Neural crest cell (in vitro differentiated cells): ENCODE data around the gene KSR2. TPM values are rescaled to one million over a fixed set of nuclear protein-coding genes. Genes with fewer than 3 reads are reported as not detected.
"Not testable (repeated sequence)": the region's sequence is repeated elsewhere in the genome, so short reads cannot be mapped to it uniquely, and the experiment has no call there.

Source experiments
- DNase-seq: peaks from one replicate; pipeline ENCODE4 v3.0.0; 2021; ENCODE audit warnings: low read depth, mixed read lengths, low spot score
- H3K27ac Mint-ChIP-seq: one replicate; pipeline ENCODE4 v1.8.0; 2021; ENCODE audit warnings: mild to moderate bottlenecking, mixed read lengths; ENCODE audit not compliant: unreplicated experiment
- H3K27me3 Mint-ChIP-seq: 2 replicates; pipeline ENCODE4 v1.8.0; 2021; ENCODE audit warnings: low read depth, mild to moderate bottlenecking, mixed read lengths
- H3K36me3 Mint-ChIP-seq: 2 replicates; pipeline ENCODE4 v1.8.0; 2021; ENCODE audit warnings: low read depth, mild to moderate bottlenecking, mixed read lengths
- H3K4me1 Mint-ChIP-seq: 2 replicates; pipeline ENCODE4 v1.8.0; 2021; ENCODE audit warnings: mixed read lengths
- H3K4me3 Mint-ChIP-seq: one replicate; pipeline ENCODE4 v1.8.0; 2021; ENCODE audit warnings: mild to moderate bottlenecking, mixed read lengths
- H3K9me3 Mint-ChIP-seq: 2 replicates; pipeline ENCODE4 v1.8.0; 2021; ENCODE audit warnings: mixed read lengths
- total RNA-seq: library from RNA; stranded (reverse); gene quantifications from 2 replicates; pipeline ENCODE4 v1.2.1, GENCODE V29; 2021
- TF ChIP-seq, protein P1 (sequence below): fragments of 200-600 bp; sonication (generic); conservative IDR thresholded peaks from 2 replicates; pipeline ENCODE4 v1.5.0; 2021; ENCODE audit warnings: antibody characterized with exemption, mild to moderate bottlenecking

KSR2 gene
- total RNA-seq, 1 donor from 2014 or later = 0.33 TPM

DNA sequence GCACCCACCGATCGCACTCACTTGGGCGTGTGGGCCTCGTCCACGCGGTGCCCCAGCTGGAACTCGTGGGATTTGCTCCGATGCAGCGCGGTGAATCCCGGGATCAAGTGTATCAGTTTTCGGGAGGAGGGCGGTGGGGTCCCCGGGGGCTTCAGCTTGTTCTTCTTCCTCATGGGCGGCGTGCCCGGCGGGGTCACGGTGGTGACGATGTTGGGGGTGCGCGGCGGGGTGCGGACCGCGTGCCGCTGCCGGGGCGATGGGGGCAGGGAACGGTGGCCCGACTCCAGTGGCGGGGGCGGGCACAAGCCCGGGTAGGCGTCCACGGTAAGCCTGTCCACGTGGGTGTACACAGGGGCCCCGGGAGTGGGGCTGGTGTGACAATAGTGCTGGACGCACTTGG, 207.8 kb downstream of the KSR2 start:
- DNase-seq = no peak
- H3K4me1 Mint-ChIP-seq = no peaks in the 10 kb centered on the region
- peaks cover 5% of the 10 kb centered on the region for H3K9me3 Mint-ChIP-seq
- peaks cover 16% of the 10 kb centered on the region for H3K27me3 Mint-ChIP-seq
- no peaks in the 10 kb centered on the region for H3K36me3 Mint-ChIP-seq
- no peak overlapping the region for H3K4me3 Mint-ChIP-seq
- TF ChIP-seq, protein P1, sequence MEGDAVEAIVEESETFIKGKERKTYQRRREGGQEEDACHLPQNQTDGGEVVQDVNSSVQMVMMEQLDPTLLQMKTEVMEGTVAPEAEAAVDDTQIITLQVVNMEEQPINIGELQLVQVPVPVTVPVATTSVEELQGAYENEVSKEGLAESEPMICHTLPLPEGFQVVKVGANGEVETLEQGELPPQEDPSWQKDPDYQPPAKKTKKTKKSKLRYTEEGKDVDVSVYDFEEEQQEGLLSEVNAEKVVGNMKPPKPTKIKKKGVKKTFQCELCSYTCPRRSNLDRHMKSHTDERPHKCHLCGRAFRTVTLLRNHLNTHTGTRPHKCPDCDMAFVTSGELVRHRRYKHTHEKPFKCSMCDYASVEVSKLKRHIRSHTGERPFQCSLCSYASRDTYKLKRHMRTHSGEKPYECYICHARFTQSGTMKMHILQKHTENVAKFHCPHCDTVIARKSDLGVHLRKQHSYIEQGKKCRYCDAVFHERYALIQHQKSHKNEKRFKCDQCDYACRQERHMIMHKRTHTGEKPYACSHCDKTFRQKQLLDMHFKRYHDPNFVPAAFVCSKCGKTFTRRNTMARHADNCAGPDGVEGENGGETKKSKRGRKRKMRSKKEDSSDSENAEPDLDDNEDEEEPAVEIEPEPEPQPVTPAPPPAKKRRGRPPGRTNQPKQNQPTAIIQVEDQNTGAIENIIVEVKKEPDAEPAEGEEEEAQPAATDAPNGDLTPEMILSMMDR = no peak
- H3K27ac Mint-ChIP-seq = no peak overlapping the region

DNA sequence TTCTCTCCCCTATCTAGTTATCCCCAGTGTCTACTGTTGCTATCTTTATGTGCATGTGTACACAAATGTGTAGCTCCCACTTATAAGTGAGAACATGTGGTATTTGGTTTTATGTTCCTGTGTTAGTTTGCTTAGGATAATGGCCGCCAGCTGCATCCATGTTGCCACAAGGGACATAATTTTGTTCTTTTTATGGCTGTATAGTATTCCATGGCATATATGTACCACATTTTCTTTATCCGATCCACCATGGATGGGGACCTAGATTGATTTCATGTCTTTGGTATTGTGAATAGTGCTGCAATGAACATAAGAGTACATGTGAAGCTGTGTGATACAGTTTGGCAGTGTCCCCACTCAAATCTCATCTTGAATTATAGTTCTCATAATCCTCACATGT, 218.1 kb downstream of the KSR2 start:
- Mint-ChIP-seq H3K27me3 (peaks cover 39% of the 10 kb centered on the region), H3K27ac (no peak overlapping the region), H3K4me1 (no peaks in the 10 kb centered on the region), H3K9me3 (peaks cover 3% of the 10 kb centered on the region), H3K36me3 (no peaks in the 10 kb centered on the region), H3K4me3 (no peak overlapping the region)
- TF ChIP-seq, protein P1 = no peak
- DNase-seq = no peak

DNA sequence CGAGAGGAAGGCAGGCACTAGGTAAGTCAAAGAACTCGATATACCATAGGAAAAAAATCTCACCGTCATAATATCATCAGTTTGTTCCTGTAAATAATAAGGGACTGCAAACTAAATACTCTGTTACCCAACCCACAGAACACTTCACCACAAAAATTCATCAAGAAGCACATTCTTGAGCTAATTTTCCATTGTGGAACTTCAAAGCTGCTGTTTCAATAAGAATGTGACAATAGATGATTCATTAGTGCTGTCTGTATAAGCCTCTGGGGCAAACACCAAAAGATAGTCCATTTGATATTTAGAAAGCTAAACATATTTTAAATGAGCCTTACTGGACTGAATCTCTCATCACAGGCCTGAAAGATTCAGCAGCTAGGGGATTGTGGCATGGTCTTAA, 219.4 kb downstream of the KSR2 start:
- no peak for DNase-seq
- Mint-ChIP-seq H3K36me3 (no peaks in the 10 kb centered on the region), H3K4me1 (no peaks in the 10 kb centered on the region), H3K9me3 (peaks cover 3% of the 10 kb centered on the region), H3K27ac (no peak overlapping the region), H3K27me3 (peaks cover 41% of the 10 kb centered on the region), H3K4me3 (no peak overlapping the region)
- TF ChIP-seq, protein P1 = no peak

DNA sequence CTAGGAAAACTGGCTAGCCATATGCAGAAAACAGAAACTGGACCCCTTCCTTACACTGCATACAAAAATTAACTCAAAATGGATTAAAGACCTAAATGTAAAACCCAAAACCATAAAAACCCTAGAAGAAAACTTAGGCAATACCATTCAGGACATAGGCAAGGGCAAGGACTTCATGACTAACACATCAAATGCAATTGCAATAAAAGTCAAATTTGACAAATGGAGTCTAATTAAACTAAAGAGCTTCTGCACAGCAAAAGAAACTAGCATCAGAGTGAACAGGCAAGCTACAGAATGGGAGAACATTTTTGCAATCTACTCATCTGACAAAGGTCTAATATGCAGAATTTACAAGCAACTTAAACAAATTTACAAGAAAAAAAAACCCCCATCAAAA, 222.4 kb downstream of the KSR2 start:
- DNase-seq, H3K27ac Mint-ChIP-seq, H3K9me3 Mint-ChIP-seq, H3K4me3 Mint-ChIP-seq, H3K4me1 Mint-ChIP-seq, H3K36me3 Mint-ChIP-seq: not testable (repeated sequence)
- peaks cover 52% of the 10 kb centered on the region for H3K27me3 Mint-ChIP-seq

DNA sequence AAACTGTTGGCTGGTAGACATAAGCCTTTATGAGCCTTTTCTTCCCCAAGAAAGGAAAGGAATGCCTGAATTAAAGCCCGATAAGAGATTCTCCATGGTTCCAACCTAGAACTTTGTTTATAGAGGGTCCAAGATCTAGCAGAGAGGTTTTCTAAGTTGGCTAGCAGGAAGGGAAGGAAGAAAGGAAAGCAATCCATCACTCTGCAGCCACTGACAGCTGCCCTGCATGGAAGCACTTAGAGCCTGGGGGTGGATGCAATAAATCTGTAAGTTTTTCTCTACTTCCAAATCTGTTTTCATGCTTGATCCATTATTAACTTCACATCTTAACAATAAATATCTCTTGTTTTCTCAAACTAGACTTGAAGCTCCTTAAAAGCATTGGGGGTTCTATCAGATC, 224.4 kb downstream of the KSR2 start:
- Mint-ChIP-seq H3K4me3 (no peak overlapping the region), H3K27me3 (peaks cover 55% of the 10 kb centered on the region), H3K9me3 (peaks cover 3% of the 10 kb centered on the region), H3K36me3 (no peaks in the 10 kb centered on the region), H3K4me1 (no peaks in the 10 kb centered on the region), H3K27ac (no peak overlapping the region)
- TF ChIP-seq, protein P1 = no peak
- DNase-seq = no peak

DNA sequence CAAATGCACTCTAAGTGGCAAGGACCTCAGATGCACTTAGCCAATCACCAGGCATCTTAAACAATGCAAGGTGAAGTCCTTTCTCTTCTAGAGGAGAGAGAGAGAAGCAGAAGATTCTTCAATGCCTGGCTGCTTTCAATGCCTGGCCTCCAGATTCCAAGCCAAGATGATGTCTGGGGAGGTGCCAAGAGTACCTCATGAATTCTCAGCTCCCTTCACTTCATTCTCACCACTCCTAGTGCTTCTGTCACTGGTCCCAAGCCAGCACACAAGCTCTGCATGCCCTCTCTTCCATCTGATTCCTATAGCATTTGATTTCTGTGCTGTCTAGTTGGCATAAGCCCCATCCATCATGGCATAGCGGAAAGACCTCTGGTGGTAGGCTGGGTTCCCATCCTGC, 225.0 kb downstream of the KSR2 start:
- Mint-ChIP-seq H3K4me3 (no peak overlapping the region), H3K27me3 (peaks cover 55% of the 10 kb centered on the region), H3K4me1 (no peaks in the 10 kb centered on the region), H3K9me3 (peaks cover 3% of the 10 kb centered on the region), H3K27ac (no peak overlapping the region), H3K36me3 (no peaks in the 10 kb centered on the region)
- DNase-seq = no peak
- TF ChIP-seq, protein P1 = no peak
